Activated naive CD4-positive, alpha-beta T cell (primary cell): ENCODE data around the gene CYP21A2.
"Not testable (repeated sequence)": the region's sequence is repeated elsewhere in the genome, so short reads cannot be mapped to it uniquely, and the experiment has no call there.

Experiments
- DNase-seq, 4 experiments: peaks; one replicate each; lab custom pipeline; 2025; lab: John Stamatoyannopoulos, UW

CYP21A2 gene

DNA sequence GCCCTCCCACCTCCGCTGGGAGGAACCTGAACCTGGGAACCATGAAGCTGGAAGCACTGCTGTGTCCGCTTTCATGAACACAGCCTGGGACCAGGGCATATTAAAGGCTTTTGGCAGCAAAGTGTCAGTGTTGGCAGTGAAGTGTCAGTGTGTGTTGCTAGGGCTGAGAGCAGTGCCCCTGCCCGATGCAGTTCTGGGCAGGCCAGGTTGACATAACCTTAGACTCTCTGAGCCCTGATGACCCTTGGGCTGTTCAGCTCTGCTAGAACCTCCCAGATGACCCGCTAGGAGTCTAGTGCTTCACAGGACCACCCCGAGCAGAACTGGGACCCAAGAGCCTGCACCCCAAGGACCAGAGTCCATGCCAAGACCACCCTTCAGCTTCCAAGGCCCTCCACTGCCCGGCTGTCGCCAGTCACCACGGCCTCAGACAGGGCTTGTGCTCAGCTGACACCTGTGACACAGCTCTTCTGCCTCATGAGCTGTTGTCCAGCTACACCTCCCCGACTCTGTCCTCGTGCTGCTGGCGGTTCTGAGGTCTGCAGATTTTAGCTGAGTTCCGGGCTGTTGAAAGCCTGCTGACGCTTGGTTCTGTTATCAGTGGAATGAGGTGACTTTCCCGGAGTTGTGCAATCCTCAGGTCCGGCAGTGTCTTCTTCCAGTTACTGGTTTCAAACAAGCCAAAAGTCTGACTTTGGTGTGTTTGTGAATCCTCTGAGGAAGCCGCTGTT lies 2.8 kb upstream of the CYP21A2 start:
- DNase-seq = not testable (repeated sequence)

DNA sequence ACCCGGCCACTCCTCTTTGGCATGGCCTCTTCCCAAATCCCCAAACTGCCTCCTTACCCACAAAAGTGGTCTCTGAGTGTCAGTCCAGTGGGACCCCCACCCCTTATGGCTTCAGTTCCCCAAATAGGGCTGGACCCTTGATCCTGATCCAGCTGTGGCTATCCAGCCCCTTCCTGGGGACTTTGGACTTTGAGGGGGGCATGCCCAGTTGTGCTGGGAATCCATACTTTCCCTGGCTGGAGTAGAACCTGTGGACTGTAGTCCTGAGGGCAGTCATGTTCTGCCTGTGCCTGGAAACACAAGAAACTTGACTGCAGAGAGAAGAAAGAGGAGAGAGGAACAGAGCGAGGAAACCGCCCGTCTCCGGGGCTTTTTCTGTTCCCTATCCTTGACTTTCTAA lies 1.1 kb upstream of the CYP21A2 start:
- DNase-seq = not testable (repeated sequence)

- DNase-seq = not testable (repeated sequence)
These were observed 663 bp downstream of the CYP21A2 start for GRCh38 chr6:32038878-32039277.

DNA sequence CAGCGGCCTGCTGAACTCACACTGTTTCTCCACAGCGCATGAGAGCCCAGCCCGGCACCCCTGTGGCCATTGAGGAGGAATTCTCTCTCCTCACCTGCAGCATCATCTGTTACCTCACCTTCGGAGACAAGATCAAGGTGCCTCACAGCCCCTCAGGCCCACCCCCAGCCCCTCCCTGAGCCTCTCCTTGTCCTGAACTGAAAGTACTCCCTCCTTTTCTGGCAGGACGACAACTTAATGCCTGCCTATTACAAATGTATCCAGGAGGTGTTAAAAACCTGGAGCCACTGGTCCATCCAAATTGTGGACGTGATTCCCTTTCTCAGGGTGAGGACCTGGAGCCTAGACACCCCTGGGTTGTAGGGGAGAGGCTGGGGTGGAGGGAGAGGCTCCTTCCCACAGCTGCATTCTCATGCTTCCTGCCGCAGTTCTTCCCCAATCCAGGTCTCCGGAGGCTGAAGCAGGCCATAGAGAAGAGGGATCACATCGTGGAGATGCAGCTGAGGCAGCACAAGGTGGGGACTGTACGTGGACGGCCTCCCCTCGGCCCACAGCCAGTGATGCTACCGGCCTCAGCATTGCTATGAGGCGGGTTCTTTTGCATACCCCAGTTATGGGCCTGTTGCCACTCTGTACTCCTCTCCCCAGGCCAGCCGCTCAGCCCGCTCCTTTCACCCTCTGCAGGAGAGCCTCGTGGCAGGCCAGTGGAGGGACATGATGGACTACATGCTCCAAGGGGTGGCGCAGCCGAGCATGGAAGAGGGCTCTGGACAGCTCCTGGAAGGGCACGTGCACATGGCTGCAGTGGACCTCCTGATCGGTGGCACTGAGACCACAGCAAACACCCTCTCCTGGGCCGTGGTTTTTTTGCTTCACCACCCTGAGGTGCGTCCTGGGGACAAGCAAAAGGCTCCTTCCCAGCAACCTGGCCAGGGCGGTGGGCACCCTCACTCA lies 1.4 kb downstream of the CYP21A2 start:
- not testable (repeated sequence) for DNase-seq

- not testable (repeated sequence) for DNase-seq
These were observed 2.3 kb downstream of the CYP21A2 start for GRCh38 chr6:32040299-32041049.

DNA sequence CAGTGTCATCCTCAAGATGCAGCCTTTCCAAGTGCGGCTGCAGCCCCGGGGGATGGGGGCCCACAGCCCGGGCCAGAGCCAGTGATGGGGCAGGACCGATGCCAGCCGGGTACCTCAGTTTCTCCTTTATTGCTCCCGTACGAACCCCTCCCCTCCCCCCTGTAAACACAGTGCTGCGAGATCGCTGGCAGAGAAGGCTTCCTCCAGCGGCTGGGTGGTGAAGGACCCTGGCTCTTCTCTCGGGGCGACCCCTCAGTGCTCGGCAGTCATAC lies 2.8 kb downstream of the CYP21A2 start:
- DNase-seq = not testable (repeated sequence)

DNA sequence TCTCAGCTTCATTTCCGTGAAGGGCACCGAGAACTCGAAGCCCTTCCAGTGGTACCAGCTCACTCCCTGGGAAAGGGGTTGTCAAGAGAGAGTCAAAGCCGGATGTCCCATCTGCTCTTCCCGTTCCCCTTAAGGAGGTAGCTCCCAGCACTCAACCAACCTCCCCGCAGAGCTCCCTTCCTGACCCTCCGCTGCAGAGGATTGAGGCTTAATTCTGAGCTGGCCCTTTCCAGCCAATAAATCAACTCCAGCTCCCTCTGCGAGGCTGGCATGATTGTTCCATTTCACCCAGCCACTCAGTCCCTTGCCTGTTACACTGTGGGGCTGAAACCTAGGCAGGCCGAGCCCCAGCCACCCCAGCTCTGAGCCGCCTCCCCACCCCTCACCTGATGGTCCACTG lies 3.2 kb downstream of the CYP21A2 start:
- DNase-seq = not testable (repeated sequence)

GRCh38 chr6:32042276-32042675 lies 4.1 kb downstream of the CYP21A2 start:
- DNase-seq = not testable (repeated sequence)

DNA sequence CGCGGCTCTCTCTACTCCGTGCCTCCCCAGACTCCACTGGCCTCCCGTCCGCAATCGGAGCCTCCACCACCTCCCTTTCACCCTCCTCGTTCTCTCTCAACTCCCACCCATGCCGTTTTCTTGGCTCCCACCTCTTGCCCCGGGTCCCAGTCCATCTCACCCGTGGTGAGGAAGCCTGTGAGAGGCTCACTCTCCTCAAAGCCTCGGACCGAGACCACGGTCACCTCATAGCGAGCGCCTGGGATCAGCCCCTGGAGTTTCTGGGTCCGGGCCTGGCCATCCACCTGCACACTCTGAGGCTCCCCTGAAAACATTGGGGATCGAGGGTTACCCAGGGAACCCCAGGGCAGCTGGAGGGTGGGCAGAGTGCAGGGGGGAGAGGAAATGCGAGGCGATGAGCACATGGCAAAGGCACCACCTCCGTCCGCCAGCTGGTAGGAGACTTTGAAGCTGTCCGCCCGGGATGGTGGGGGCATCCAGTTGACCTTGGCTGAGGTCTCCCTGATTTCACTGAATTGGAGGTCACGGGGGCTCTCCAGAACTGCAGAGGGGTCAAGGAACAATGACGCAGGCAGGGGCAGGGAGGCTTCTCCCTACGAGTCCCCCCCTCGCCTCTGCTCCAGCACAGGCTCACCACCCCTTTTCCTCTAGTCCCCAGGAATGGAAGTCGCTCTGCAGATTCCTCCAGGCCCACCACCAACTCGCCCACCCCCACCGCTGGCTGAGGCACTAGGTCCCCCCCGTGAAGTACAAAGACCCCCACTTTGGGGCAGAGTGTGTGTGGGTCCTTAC lies 5.6 kb downstream of the CYP21A2 start:
- DNase-seq = not testable (repeated sequence)

DNA sequence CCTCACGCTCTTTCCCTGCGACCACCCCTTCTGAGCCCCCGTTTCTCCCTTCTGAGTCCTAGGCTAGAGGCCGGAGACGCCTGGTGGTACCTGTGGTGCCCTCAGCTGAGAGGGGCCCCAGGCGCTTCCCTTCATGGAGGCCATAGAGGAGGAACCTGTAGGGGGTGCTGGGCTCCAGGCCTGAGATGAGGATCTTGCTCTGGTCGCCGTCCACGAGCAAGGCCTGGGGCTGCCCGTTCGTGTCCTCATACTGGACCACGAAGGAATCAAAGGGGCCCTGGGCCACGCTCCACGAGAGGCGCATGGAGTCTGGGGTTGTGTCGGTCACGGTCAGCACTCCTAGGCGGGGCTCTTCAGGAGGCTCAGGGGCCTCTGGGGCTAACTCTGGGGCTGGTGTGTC lies 6.7 kb downstream of the CYP21A2 start:
- not testable (repeated sequence) for DNase-seq

DNA sequence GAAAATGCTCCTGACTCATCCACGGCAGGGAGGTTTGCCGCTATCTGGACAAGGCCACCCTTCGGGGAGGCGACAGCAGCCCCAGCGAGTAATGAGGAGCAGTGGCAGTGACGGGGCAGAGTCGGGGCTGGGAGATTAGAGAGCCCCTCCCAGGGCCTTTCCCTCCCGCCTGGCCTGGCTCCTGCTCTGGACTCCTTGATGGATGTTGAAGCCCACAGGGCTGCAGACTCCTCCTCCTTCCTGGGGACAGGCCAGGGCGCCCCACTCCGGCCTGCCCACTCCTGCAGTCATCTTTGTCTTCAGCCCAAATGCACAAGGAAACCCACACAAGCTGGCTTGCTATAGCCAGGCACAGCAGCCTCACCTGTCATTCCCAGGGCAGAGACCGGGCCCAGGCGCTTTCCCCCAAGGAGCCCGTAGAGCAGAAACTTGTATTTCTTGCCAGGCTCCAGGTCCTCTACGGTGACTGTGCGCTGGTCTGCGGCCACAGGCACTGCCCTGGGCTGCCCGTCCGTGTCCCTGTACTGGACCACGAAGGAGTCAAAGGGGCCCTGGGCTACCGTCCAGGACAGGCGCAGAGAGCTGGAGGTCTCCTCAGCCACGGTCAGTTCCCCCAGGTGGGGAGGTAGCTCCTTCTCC lies 7.7 kb downstream of the CYP21A2 start:
- no peak for DNase-seq

- no peak for DNase-seq
These were observed 8.4 kb downstream of the CYP21A2 start for GRCh38 chr6:32046450-32047083.

GRCh38 chr6:32047084-32047478 lies 8.9 kb downstream of the CYP21A2 start:
- DNase-seq = no peak

GRCh38 chr6:32047539-32047854 lies 9.3 kb downstream of the CYP21A2 start:
- no peak for DNase-seq

GRCh38 chr6:32047855-32048766 lies 9.9 kb downstream of the CYP21A2 start:
- peak; percentile 14 to 61 (median 54) for DNase-seq

- not testable (repeated sequence) for DNase-seq
These were observed 10.9 kb downstream of the CYP21A2 start for GRCh38 chr6:32049149-32049548.

DNA sequence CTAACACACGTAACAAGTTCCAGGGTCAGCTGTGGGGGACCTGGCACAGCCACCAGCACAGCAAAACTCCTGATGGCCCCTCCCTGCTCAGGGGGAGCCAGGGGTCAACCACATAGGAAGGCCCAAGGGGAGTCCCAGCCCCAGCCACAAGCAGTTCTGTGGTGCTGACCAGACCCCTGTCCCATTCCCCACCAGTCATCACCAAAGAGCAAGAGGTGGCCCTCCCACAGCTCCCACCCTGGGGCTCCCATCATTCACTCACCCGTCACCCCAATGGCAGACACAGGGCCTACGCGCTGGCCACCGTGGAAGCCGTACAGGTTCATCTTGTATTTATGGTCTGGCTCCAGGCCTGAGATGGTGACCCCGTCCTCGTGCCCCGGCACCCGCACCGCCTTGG lies 11.5 kb downstream of the CYP21A2 start:
- not testable (repeated sequence) for DNase-seq

DNA sequence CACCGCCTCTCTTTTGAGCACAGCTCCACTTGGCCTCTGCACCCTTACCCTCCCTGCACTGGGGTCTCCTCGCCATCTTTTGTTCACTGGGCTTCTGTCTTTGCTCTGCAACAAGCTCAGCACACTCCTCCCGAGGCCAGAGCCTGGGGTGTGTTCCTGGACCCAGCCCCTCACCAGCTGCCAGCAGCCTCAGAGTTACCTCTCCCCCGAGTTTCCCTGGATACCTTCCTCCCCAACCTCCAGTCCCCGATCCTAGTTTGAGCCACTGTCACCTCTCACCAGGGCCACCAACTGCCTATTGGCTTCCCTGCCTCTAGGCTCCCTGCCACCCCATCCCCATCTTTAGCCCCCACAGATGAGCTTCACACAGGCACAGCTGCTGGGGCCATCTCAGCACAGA lies 12.3 kb downstream of the CYP21A2 start:
- DNase-seq = no peak

GRCh38 chr6:32052626-32053025 lies 14.4 kb downstream of the CYP21A2 start:
- not testable (repeated sequence) for DNase-seq

- not testable (repeated sequence) for DNase-seq
These were observed 15.1 kb downstream of the CYP21A2 start for GRCh38 chr6:32053314-32053713.
